H1 (cell line): ENCODE data around the gene MIDN. TPM values are rescaled to one million over a fixed set of nuclear protein-coding genes. Genes with fewer than 3 reads are reported as not detected.

Source experiments
- CREB1 ChIP-seq: IDR thresholded peaks from 2 replicates; pipeline ENCODE4 v1.6.1; 2012; ENCODE audit warnings: inconsistent platforms
- KDM1A ChIP-seq: fragments of 200-600, 300-600 bp; sonication (generic); IDR thresholded peaks from 2 replicates; pipeline ENCODE4 v1.7.1; 2016; ENCODE audit warnings: mild to moderate bottlenecking, low read length, borderline replicate concordance
- MAFK ChIP-seq: IDR thresholded peaks from 2 replicates; pipeline ENCODE4 v1.6.1; 2012; ENCODE audit warnings: low read depth, mild to moderate bottlenecking, improper control_type of control experiment, low read length
- SAP30 ChIP-seq: fragments of 300-600 bp; sonication (generic); IDR thresholded peaks from 2 replicates; pipeline ENCODE4 v1.7.1; 2012; ENCODE audit warnings: low read length, moderate library complexity, mild to moderate bottlenecking, inconsistent platforms; ENCODE audit not compliant: insufficient read depth, insufficient replicate concordance
- SP1 ChIP-seq: IDR thresholded peaks from 2 replicates; pipeline ENCODE4 v1.6.1; 2011; ENCODE audit warnings: low read depth, low read length
- SRF ChIP-seq: IDR thresholded peaks from 2 replicates; pipeline ENCODE4 v1.6.1; 2011; ENCODE audit warnings: mild to moderate bottlenecking, low read depth, low read length, moderate library complexity
- TBP ChIP-seq: IDR thresholded peaks from 2 replicates; pipeline ENCODE4 v1.6.1; 2011; ENCODE audit warnings: low read depth, low read length, improper control_type of control experiment
- polyA plus RNA-seq, 7 experiments: library from polyadenylated mRNA; depleted of rRNA in 3 of 7; stranded (reverse) in 5 of 7; unstranded in 2 of 7; fragments of >200 nt in 5 of 7; fragments of 200-250 nt in 2 of 7; gene quantifications; 1 replicate in 5 of 7; 2 replicates in 1 of 7; 4 replicates in 1 of 7; pipeline versions ENCODE4 v1.2.1 to v1.2.3, GENCODE V29; 2011 to 2013; ENCODE audit warnings: missing spikeins in 2 of 7, mixed read lengths in 2 of 7
- total RNA-seq: library from RNA; stranded (reverse); fragmentation: NEBNext Ultra II Directional; extraction: Animal tissue kit (Norgen Biotek cat#: 25700); gene quantifications from 2 replicates; pipeline ENCODE4 v1.2.1, GENCODE V29; 2021
- TF ChIP-seq, protein P1 (sequence below): IDR thresholded peaks from 2 replicates; pipeline ENCODE4 v1.6.1; 2012; ENCODE audit warnings: inconsistent platforms
- TF ChIP-seq, protein P2 (sequence below): fragments of 300-600 bp; sonication (generic); IDR thresholded peaks from 2 replicates; pipeline ENCODE4 v1.7.1; 2012; ENCODE audit warnings: low read length, moderate library complexity, mild to moderate bottlenecking, inconsistent platforms; ENCODE audit not compliant: insufficient replicate concordance

The MIDN gene
- total and polyA plus RNA-seq, 2 of the 8 experiments (the other 6 are each of a cell fraction or from before 2014, with no cell fraction given), result 39.8 to 159 TPM

DNA sequence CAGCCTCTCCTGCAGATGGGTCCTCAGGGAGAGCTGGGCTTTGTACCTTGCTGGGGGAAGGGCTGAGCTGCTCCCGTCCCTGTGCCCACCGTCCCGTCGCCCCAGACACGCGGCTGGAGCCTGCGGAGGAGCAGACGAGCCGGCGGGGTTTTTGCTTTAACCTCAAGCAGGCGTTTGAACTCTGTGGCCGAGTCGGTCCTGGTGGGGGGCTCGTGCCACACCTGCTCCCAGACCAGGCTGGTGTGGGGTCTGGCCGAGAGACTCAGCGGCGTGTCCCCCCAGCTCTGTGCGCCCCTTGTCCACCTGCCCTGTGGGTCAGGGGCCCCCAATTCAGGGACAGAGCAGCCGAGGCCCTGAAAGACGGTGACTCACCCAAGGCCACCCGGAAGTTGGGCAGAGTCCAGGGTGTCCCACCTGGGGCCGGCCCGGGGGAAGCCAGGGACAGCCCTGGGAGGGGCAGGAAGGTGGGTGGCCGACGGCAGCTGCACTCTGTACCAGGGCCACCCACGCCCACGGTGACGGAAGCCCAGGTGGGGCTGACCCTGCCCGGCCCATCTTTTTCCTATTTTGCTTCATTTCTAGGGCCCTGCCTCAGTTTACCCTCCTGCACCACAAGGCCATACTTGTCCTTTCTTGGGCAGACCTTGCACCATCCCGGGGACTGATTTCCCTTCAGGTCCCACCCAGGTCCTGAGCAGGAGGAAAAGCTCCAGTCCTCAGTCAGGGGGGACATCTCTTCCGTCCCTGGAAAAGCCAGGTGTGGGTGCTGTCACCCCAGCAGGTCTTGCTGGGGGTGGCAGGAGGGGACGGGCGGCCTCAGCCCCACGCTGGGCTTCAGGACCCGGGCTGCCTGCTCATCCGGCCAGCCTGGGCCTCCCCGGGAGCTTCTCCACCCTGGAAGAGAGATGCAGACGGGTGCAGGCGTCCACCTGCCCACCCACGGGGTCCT is 42.6 kb downstream of the MIDN start (continued):
- TF ChIP-seq, protein P1, sequence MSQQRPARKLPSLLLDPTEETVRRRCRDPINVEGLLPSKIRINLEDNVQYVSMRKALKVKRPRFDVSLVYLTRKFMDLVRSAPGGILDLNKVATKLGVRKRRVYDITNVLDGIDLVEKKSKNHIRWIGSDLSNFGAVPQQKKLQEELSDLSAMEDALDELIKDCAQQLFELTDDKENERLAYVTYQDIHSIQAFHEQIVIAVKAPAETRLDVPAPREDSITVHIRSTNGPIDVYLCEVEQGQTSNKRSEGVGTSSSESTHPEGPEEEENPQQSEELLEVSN, result no peak
- TF ChIP-seq CREB1 (no peak), TBP (no peak), SP1 (no peak), KDM1A (no peak), MAFK (no peak), SAP30 (no peak), SRF (no peak)
- TF ChIP-seq, protein P2, sequence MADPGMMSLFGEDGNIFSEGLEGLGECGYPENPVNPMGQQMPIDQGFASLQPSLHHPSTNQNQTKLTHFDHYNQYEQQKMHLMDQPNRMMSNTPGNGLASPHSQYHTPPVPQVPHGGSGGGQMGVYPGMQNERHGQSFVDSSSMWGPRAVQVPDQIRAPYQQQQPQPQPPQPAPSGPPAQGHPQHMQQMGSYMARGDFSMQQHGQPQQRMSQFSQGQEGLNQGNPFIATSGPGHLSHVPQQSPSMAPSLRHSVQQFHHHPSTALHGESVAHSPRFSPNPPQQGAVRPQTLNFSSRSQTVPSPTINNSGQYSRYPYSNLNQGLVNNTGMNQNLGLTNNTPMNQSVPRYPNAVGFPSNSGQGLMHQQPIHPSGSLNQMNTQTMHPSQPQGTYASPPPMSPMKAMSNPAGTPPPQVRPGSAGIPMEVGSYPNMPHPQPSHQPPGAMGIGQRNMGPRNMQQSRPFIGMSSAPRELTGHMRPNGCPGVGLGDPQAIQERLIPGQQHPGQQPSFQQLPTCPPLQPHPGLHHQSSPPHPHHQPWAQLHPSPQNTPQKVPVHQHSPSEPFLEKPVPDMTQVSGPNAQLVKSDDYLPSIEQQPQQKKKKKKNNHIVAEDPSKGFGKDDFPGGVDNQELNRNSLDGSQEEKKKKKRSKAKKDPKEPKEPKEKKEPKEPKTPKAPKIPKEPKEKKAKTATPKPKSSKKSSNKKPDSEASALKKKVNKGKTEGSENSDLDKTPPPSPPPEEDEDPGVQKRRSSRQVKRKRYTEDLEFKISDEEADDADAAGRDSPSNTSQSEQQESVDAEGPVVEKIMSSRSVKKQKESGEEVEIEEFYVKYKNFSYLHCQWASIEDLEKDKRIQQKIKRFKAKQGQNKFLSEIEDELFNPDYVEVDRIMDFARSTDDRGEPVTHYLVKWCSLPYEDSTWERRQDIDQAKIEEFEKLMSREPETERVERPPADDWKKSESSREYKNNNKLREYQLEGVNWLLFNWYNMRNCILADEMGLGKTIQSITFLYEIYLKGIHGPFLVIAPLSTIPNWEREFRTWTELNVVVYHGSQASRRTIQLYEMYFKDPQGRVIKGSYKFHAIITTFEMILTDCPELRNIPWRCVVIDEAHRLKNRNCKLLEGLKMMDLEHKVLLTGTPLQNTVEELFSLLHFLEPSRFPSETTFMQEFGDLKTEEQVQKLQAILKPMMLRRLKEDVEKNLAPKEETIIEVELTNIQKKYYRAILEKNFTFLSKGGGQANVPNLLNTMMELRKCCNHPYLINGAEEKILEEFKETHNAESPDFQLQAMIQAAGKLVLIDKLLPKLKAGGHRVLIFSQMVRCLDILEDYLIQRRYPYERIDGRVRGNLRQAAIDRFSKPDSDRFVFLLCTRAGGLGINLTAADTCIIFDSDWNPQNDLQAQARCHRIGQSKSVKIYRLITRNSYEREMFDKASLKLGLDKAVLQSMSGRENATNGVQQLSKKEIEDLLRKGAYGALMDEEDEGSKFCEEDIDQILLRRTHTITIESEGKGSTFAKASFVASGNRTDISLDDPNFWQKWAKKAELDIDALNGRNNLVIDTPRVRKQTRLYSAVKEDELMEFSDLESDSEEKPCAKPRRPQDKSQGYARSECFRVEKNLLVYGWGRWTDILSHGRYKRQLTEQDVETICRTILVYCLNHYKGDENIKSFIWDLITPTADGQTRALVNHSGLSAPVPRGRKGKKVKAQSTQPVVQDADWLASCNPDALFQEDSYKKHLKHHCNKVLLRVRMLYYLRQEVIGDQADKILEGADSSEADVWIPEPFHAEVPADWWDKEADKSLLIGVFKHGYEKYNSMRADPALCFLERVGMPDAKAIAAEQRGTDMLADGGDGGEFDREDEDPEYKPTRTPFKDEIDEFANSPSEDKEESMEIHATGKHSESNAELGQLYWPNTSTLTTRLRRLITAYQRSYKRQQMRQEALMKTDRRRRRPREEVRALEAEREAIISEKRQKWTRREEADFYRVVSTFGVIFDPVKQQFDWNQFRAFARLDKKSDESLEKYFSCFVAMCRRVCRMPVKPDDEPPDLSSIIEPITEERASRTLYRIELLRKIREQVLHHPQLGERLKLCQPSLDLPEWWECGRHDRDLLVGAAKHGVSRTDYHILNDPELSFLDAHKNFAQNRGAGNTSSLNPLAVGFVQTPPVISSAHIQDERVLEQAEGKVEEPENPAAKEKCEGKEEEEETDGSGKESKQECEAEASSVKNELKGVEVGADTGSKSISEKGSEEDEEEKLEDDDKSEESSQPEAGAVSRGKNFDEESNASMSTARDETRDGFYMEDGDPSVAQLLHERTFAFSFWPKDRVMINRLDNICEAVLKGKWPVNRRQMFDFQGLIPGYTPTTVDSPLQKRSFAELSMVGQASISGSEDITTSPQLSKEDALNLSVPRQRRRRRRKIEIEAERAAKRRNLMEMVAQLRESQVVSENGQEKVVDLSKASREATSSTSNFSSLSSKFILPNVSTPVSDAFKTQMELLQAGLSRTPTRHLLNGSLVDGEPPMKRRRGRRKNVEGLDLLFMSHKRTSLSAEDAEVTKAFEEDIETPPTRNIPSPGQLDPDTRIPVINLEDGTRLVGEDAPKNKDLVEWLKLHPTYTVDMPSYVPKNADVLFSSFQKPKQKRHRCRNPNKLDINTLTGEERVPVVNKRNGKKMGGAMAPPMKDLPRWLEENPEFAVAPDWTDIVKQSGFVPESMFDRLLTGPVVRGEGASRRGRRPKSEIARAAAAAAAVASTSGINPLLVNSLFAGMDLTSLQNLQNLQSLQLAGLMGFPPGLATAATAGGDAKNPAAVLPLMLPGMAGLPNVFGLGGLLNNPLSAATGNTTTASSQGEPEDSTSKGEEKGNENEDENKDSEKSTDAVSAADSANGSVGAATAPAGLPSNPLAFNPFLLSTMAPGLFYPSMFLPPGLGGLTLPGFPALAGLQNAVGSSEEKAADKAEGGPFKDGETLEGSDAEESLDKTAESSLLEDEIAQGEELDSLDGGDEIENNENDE, result no peak
